Adrenal gland (tissue), 12 donors: ENCODE data around the gene LRRK2. TPM values are rescaled to one million over a fixed set of nuclear protein-coding genes. Genes with fewer than 3 reads are reported as not detected.
"Not testable (repeated sequence)": the region's sequence is repeated elsewhere in the genome, so short reads cannot be mapped to it uniquely, and the experiment has no call there.

ENCODE experiments used
- DNase-seq, 7 donors: peaks; one replicate each; pipeline ENCODE4 v3.0.0-alpha.2; 2019 to 2020
- H3K27ac ChIP-seq, 5 donors: fragments of 200-600 bp; sonication (generic) in 4 of 5; 1 replicate in 3 of 5; 2 replicates in 2 of 5; pipeline versions ENCODE4 v1.5.1 to v1.8.0; 2016 to 2020; ENCODE audit warnings: mild to moderate bottlenecking in 1 of 5
- H3K27me3 ChIP-seq: fragments of 200-600 bp; 2 replicates; pipeline ENCODE4 v1.8.0; 2021
- H3K36me3 ChIP-seq, 2 donors: fragments of 200-600 bp; replicated peaks in 1 of 2; 1 replicate in 1 of 2; 2 replicates in 1 of 2; pipeline versions ENCODE4 v1.5.1 to v1.8.0; 2018 to 2022
- H3K4me1 ChIP-seq, 2 donors: fragments of 200-600 bp; replicated peaks in 1 of 2; 1 replicate in 1 of 2; 2 replicates in 1 of 2; pipeline versions ENCODE4 v1.5.1 to v1.8.0; 2018 to 2021
- H3K4me3 ChIP-seq, 4 donors: fragments of 200-600 bp; sonication (generic) in 3 of 4; one replicate each; pipeline ENCODE4 v1.5.1; 2016 to 2018
- H3K9me3 ChIP-seq, 3 donors: fragments of 200-600 bp; sonication (generic) in 1 of 3; replicated peaks in 1 of 3; 1 replicate in 2 of 3; 2 replicates in 1 of 3; pipeline versions ENCODE4 v1.5.1 to v1.8.0; 2016 to 2021
- CTCF ChIP-seq, 6 experiments: fragments of 450-650 bp in 4 of 6; fragments of 200-600 bp in 2 of 6; sonication (generic) in 1 of 6; IDR thresholded peaks; 1 replicate in 5 of 6; 2 replicates in 1 of 6; pipeline versions ENCODE4 v1.5.1 to v1.8.0; 2016 to 2021; ENCODE audit warnings: antibody characterized with exemption in 6 of 6, mild to moderate bottlenecking in 2 of 6, moderate library complexity in 1 of 6
- POLR2A ChIP-seq, 2 donors: fragments of 450-650 bp; IDR thresholded peaks; one replicate each; pipeline ENCODE4 v1.6.1; 2017; ENCODE audit warnings: antibody characterized with exemption in 2 of 2, mild to moderate bottlenecking in 2 of 2, moderate library complexity in 1 of 2
- WGBS, 4 donors: extraction: QIAGEN DNeasy Blood & Tissue Kit in 2 of 4; methylation state at CpG; one replicate each; pipeline versions ENCODE4 v1.1.5 to v1.1.7; 2013 to 2017; 5-methylcytosine and 5-hydroxymethylcytosine counted together
- intact Hi-C, 2 donors: fragments of 100-400 bp; cut with DNase I; formaldehyde crosslinking; loops; one replicate each; pipeline versions ENCODE4 v1.14.1 to v1.15.0; 2022 to 2023
- polyA plus RNA-seq, 3 donors: library from polyadenylated mRNA; stranded (reverse); fragments of 200-250 nt in 2 of 3; fragments of 350-450 nt in 1 of 3; fragmentation: Illumina TruSeq in 1 of 3; extraction: RNeasy Lipid Tissue Mini Kit (QIAGEN cat#74804) in 1 of 3; gene quantifications; one replicate each; pipeline ENCODE4 v1.2.3, GENCODE V29; 2013 to 2014
- total RNA-seq, 9 donors: library from RNA; depleted of rRNA in 4 of 9; stranded (reverse); fragments of >200 nt in 4 of 9; fragments of 120-200 nt in 1 of 9; fragmentation: NEBNext Ultra II Directional in 1 of 9; extraction: Animal tissue kit (Norgen Biotek cat#: 25700) in 1 of 9; gene quantifications; one replicate each; pipeline versions ENCODE4 v1.1.0 to v1.2.4, GENCODE V29; 2013 to 2023
- donor health status: healthy with polysubstance abuse.
- donor health status: Bipolar disorder and iron deficiency.
- donor health status: DM: yes; HTN: yes; CAD: no.
- donor health status: DM: no; HTN: no; CAD: no.
- donor health status: DM: no; HTN: no; CAD: no.
- donor health status: DM: yes; HTN: yes; CAD: no.

Gene LRRK2
- total and polyA plus RNA-seq, 12 donors = 2.6 to 25.6 (median 12.2) TPM

GRCh38 chr12:40382217-40382616 is 157.4 kb downstream of the LRRK2 start:
- WGBS, 4 donors = 84 to 93% (median 88%) methylated on average over 1 of the region's 1 CpG
- Histone ChIP-seq H3K27ac (no peak overlapping the region), H3K4me3 (no peak overlapping the region), H3K36me3 (no peaks in the 10 kb centered on the region), H3K4me1 (no peaks in the 10 kb centered on the region), H3K9me3 (no peaks in the 10 kb centered on the region), H3K27me3 (no peaks in the 10 kb centered on the region)
- intact Hi-C loops = no loop called here
- no peak for TF ChIP-seq POLR2A (IDR thresholded peaks at IDR 0.05)
- no peak for TF ChIP-seq CTCF (IDR thresholded peaks at IDR 0.05)
- DNase-seq = no peak

GRCh38 chr12:40387279-40387678 is 162.5 kb downstream of the LRRK2 start:
- H3K27ac ChIP-seq, intact Hi-C loops, H3K36me3 ChIP-seq, H3K4me1 ChIP-seq, H3K9me3 ChIP-seq, DNase-seq, H3K27me3 ChIP-seq, H3K4me3 ChIP-seq: not testable (repeated sequence)
- WGBS, 4 donors = 64 to 87% (median 71%) methylated on average over 3 of the region's 3 CpGs

GRCh38 chr12:40390980-40391379 is 166.2 kb downstream of the LRRK2 start:
- Histone ChIP-seq H3K4me1 (no peaks in the 10 kb centered on the region), H3K36me3 (no peaks in the 10 kb centered on the region), H3K4me3 (no peak overlapping the region), H3K9me3 (no peaks in the 10 kb centered on the region), H3K27me3 (no peaks in the 10 kb centered on the region), H3K27ac (no peak overlapping the region)
- DNase-seq = no peak
- intact Hi-C loops = no loop called here
- 59 to 71% (median 68%) methylated on average over 2 of the region's 2 CpGs for WGBS, 4 donors
- TF ChIP-seq CTCF (IDR thresholded peaks at IDR 0.05) (no peak), POLR2A (IDR thresholded peaks at IDR 0.05) (no peak)

GRCh38 chr12:40393026-40393425 is 168.2 kb downstream of the LRRK2 start:
- no peak overlapping the region for H3K27ac ChIP-seq
- no peaks in the 10 kb centered on the region for H3K4me1 ChIP-seq
- peaks cover 0 to 9% (median 0%) of the 10 kb centered on the region in 3 donors for H3K9me3 ChIP-seq
- no peaks in the 10 kb centered on the region for H3K27me3 ChIP-seq
- no peaks in the 10 kb centered on the region for H3K36me3 ChIP-seq
- DNase-seq = no peak
- TF ChIP-seq CTCF (IDR thresholded peaks at IDR 0.05) (no peak), POLR2A (IDR thresholded peaks at IDR 0.05) (no peak)
- intact Hi-C loops = no loop called here
- no peak overlapping the region for H3K4me3 ChIP-seq

- H3K9me3 ChIP-seq = peaks cover 0 to 9% (median 0%) of the 10 kb centered on the region in 3 donors
- no peak overlapping the region for H3K27ac ChIP-seq
- no peak for DNase-seq
- TF ChIP-seq POLR2A (IDR thresholded peaks at IDR 0.05) = no peak
- TF ChIP-seq CTCF (IDR thresholded peaks at IDR 0.05) = no peak
- no peaks in the 10 kb centered on the region for H3K4me1 ChIP-seq
- no peaks in the 10 kb centered on the region for H3K27me3 ChIP-seq
- no peak overlapping the region for H3K4me3 ChIP-seq
- WGBS, 4 donors = 61 to 74% (median 72%) methylated on average over 3 of the region's 3 CpGs
- intact Hi-C loops = no loop called here
- H3K36me3 ChIP-seq = no peaks in the 10 kb centered on the region
These were observed 174.9 kb downstream of the LRRK2 start for GRCh38 chr12:40399656-40400055.
